Stimulated activated CD4-positive, alpha-beta T cell treated with anti-CD3 and anti-CD28 coated beads, Interleukin-4, amount 100 ng/mL, for 4 hours (primary cell): ENCODE results near the gene CCNK.

ENCODE experiments used
- DNase-seq, 2 experiments: peaks; one replicate each; pipeline ENCODE4 v3.0.0-alpha.2; 2020

Gene CCNK

GRCh38 chr14:99556134-99556791 is 75.1 kb downstream of the CCNK start:
- no peak for DNase-seq

GRCh38 chr14:99559286-99559990 is 78.2 kb downstream of the CCNK start:
- no peak for DNase-seq

GRCh38 chr14:99560403-99560802 is 79.2 kb downstream of the CCNK start:
- no peak for DNase-seq

- DNase-seq: no peak
Observed at GRCh38 chr14:99560922-99561683, 79.9 kb downstream of the CCNK start.

- no peak for DNase-seq
Observed at GRCh38 chr14:99561864-99562263, 80.7 kb downstream of the CCNK start.
